ENCODE data around the gene SNX10. TPM values are rescaled to one million over a fixed set of nuclear protein-coding genes. Genes with fewer than 3 reads are reported as not detected.

SNX10 gene
- total and polyA plus RNA-seq, 2 experiments from 2014 or later, result 0.60 to 1.5 TPM

DNA sequence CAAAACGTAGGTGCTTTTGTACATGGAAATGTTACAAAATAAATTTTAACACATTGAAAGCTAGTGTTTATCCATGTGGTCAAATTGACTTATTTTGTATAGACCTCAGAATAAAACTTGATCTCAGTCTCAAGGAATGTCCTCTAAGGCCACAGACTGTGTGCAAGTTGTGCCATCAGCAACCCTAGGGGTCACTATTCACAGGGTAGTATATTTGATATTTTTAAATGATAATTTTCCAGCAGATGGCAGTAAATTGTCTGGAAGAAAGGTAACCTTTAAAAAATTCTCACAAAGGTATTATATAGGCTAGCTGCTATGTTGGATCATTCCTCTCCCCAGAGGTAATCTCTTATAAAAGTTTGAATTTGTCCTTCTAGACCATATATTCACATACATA lies 12.9 kb upstream of the SNX10 start:
- TF ChIP-seq EZH2 (IDR thresholded peaks at IDR 0.05; ENCODE audit: insufficient read depth, poor library complexity, severe bottlenecking) (no peak), EZH2phosphoT487 (IDR thresholded peaks at IDR 0.05; ENCODE audit: insufficient read depth, low read depth) (no peak)
- no peaks in the 10 kb centered on the region for H3K9me2 ChIP-seq (ENCODE audit: insufficient read depth)
- peaks cover 6% of the 10 kb centered on the region; the same call in 1 of the 2 replicates for H3K4me1 ChIP-seq (ENCODE audit: insufficient read depth)
- DNase-seq, result peak; percentile 52
- in situ Hi-C loops (cut with MboI), result no loop called here
- H3K79me2 ChIP-seq (ENCODE audit: insufficient read depth), result no peaks in the 10 kb centered on the region
- H3K27me3 ChIP-seq (replicated peaks; ENCODE audit: insufficient read depth), result no peaks in the 10 kb centered on the region
- H2AFZ ChIP-seq, result peak overlapping the region; percentile 87
- H3K9me3 ChIP-seq (ENCODE audit: low read depth), result no peaks in the 10 kb centered on the region
- no peak overlapping the region for H3K27ac ChIP-seq
- H3K9ac ChIP-seq, result 0 out of 2 replicates have a peak overlapping the region, but pooled peaks have one; percentile 44
- H3F3A ChIP-seq (ENCODE audit: insufficient read depth), result peaks cover 5% of the 10 kb centered on the region; the same call in 1 of the 2 replicates
- WGBS, 2 experiments (ENCODE audit: low coverage in 1 of 2, low lambda C conversion rate in 2 of 2, missing lambda C conversion rate in 2 of 2), result 3 to 8% methylated on average over 1 of the region's 1 CpG
- H4K20me1 ChIP-seq (ENCODE audit: insufficient read depth), result no peaks in the 10 kb centered on the region
- H3K36me3 ChIP-seq (ENCODE audit: low read depth), result no peaks in the 10 kb centered on the region
- H3K4me2 ChIP-seq (ENCODE audit: unreplicated experiment), result peak overlapping the region; percentile 84
- peak overlapping the region; percentile 70 for H3K4me3 ChIP-seq

DNA sequence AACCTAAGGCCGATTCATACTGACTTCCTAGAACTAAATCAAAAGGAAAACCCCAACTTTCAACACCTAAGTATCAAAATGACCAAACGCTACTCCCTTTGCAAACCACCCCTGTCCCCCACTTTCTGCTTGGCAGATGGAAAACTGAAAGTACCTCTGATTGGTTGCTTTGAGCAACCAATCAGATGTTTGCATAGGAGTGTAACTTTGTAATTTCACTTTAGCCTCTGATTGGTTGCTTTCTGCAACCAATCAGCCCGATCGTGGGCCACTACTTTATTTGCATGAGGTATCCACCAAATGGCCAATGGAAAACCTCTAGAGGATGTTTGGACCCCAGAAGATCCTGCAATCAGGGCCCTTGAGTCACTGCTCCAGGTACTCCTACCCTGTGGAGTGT lies 12.3 kb upstream of the SNX10 start:
- H3K4me2 ChIP-seq (ENCODE audit: unreplicated experiment), result no peak overlapping the region
- H3K9me3 ChIP-seq (ENCODE audit: low read depth), result no peaks in the 10 kb centered on the region
- no peaks in the 10 kb centered on the region for H3K9me2 ChIP-seq (ENCODE audit: insufficient read depth)
- no peak overlapping the region for H2AFZ ChIP-seq
- peaks cover 5% of the 10 kb centered on the region; the same call in 1 of the 2 replicates for H3F3A ChIP-seq (ENCODE audit: insufficient read depth)
- 79 to 80% methylated on average over 4 of the region's 4 CpGs for WGBS, 2 experiments (ENCODE audit: low coverage in 1 of 2, low lambda C conversion rate in 2 of 2, missing lambda C conversion rate in 2 of 2)
- H3K27ac ChIP-seq, result no peak overlapping the region
- H3K27me3 ChIP-seq (replicated peaks; ENCODE audit: insufficient read depth), result no peaks in the 10 kb centered on the region
- in situ Hi-C loops (cut with MboI), result no loop called here
- no peak overlapping the region for H3K4me3 ChIP-seq
- H3K36me3 ChIP-seq (ENCODE audit: low read depth), result no peaks in the 10 kb centered on the region
- TF ChIP-seq EZH2phosphoT487 (IDR thresholded peaks at IDR 0.05; ENCODE audit: insufficient read depth, low read depth) (no peak), EZH2 (IDR thresholded peaks at IDR 0.05; ENCODE audit: insufficient read depth, poor library complexity, severe bottlenecking) (no peak)
- no peaks in the 10 kb centered on the region for H4K20me1 ChIP-seq (ENCODE audit: insufficient read depth)
- peak; percentile 12 for DNase-seq
- H3K4me1 ChIP-seq (ENCODE audit: insufficient read depth), result peaks cover 6% of the 10 kb centered on the region; the same call in 1 of the 2 replicates
- no peaks in the 10 kb centered on the region for H3K79me2 ChIP-seq (ENCODE audit: insufficient read depth)
- no peak overlapping the region for H3K9ac ChIP-seq

GRCh38 chr7:26280097-26280496 lies 11.6 kb upstream of the SNX10 start:
- H3K4me3 ChIP-seq, result no peak overlapping the region
- H3K9me3 ChIP-seq (ENCODE audit: low read depth), result no peaks in the 10 kb centered on the region
- no peak for TF ChIP-seq EZH2phosphoT487 (IDR thresholded peaks at IDR 0.05; ENCODE audit: insufficient read depth, low read depth)
- no peak for TF ChIP-seq EZH2 (IDR thresholded peaks at IDR 0.05; ENCODE audit: insufficient read depth, poor library complexity, severe bottlenecking)
- H2AFZ ChIP-seq, result no peak overlapping the region
- no peak overlapping the region for H3K9ac ChIP-seq
- peaks cover 5% of the 10 kb centered on the region; the same call in 1 of the 2 replicates for H3F3A ChIP-seq (ENCODE audit: insufficient read depth)
- H3K36me3 ChIP-seq (ENCODE audit: low read depth), result no peaks in the 10 kb centered on the region
- H3K4me1 ChIP-seq (ENCODE audit: insufficient read depth), result peaks cover 6% of the 10 kb centered on the region; the same call in 1 of the 2 replicates
- in situ Hi-C loops (cut with MboI), result no loop called here
- no peak for DNase-seq
- no peaks in the 10 kb centered on the region for H3K9me2 ChIP-seq (ENCODE audit: insufficient read depth)
- no peak overlapping the region for H3K4me2 ChIP-seq (ENCODE audit: unreplicated experiment)
- no peaks in the 10 kb centered on the region for H3K27me3 ChIP-seq (replicated peaks; ENCODE audit: insufficient read depth)
- H3K79me2 ChIP-seq (ENCODE audit: insufficient read depth), result no peaks in the 10 kb centered on the region
- H3K27ac ChIP-seq, result no peak overlapping the region
- no peaks in the 10 kb centered on the region for H4K20me1 ChIP-seq (ENCODE audit: insufficient read depth)

DNA sequence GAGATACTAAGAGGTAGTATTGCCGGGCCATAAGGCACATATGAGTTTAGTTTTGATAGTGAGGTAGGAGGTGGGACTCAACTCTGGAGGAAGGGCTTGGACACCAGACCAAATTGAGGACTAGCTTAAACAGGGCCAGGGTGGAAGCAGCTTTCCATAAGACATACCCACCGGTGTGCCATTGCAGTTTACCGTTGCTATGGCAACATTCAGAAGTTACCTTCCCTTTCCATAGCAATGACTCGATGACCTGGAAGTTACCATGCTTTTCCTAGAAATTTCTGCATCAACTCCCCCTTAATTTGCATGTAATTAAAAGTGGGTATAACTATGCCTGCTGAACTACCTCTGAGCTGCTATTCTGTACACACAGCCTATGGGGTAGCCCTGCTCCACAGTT lies 10.9 kb upstream of the SNX10 start:
- no peak overlapping the region for H3K4me2 ChIP-seq (ENCODE audit: unreplicated experiment)
- H3K9me2 ChIP-seq (ENCODE audit: insufficient read depth), result no peaks in the 10 kb centered on the region
- no peak overlapping the region for H3K27ac ChIP-seq
- peaks cover 5% of the 10 kb centered on the region; the same call in 1 of the 2 replicates for H3F3A ChIP-seq (ENCODE audit: insufficient read depth)
- no peak for DNase-seq
- no peaks in the 10 kb centered on the region for H3K27me3 ChIP-seq (replicated peaks; ENCODE audit: insufficient read depth)
- H3K9ac ChIP-seq, result no peak overlapping the region
- H4K20me1 ChIP-seq (ENCODE audit: insufficient read depth), result no peaks in the 10 kb centered on the region
- WGBS, 2 experiments (ENCODE audit: low coverage in 1 of 2, low lambda C conversion rate in 2 of 2, missing lambda C conversion rate in 2 of 2), result 68 to 76% methylated on average over 4 of the region's 4 CpGs
- H3K9me3 ChIP-seq (ENCODE audit: low read depth), result no peaks in the 10 kb centered on the region
- H2AFZ ChIP-seq, result no peak overlapping the region
- TF ChIP-seq EZH2phosphoT487 (IDR thresholded peaks at IDR 0.05; ENCODE audit: insufficient read depth, low read depth) (no peak), EZH2 (IDR thresholded peaks at IDR 0.05; ENCODE audit: insufficient read depth, poor library complexity, severe bottlenecking) (no peak)
- no peaks in the 10 kb centered on the region for H3K79me2 ChIP-seq (ENCODE audit: insufficient read depth)
- peaks cover 6% of the 10 kb centered on the region; the same call in 1 of the 2 replicates for H3K4me1 ChIP-seq (ENCODE audit: insufficient read depth)
- in situ Hi-C loops (cut with MboI), result no loop called here
- no peak overlapping the region for H3K4me3 ChIP-seq
- H3K36me3 ChIP-seq (ENCODE audit: low read depth), result no peaks in the 10 kb centered on the region

DNA sequence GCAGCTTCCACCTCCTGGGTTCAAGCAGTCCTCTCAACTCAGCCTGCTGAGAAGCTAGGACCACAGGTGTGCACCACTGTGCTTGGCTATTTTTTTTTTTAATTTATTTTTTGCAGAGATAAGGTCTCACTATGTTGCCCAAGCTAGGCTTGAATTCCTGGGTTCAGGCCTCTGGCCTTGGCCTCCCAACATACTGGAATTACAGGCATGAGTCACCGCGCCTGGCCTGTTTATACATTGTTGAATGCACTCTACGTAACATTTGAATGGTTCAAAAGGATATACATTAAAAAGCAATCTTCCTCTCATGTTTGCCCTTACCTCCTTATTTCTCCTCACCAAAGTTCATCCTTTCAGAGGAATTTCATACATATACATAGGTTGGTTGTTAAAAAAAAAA lies 7.2 kb upstream of the SNX10 start:
- in situ Hi-C loops (cut with MboI), result no loop called here
- no peaks in the 10 kb centered on the region for H3K9me3 ChIP-seq (ENCODE audit: low read depth)
- no peak for DNase-seq
- no peak overlapping the region for H3K4me3 ChIP-seq
- no peak overlapping the region for H3K9ac ChIP-seq
- no peaks in the 10 kb centered on the region for H3F3A ChIP-seq (ENCODE audit: insufficient read depth)
- H3K27me3 ChIP-seq (replicated peaks; ENCODE audit: insufficient read depth), result no peaks in the 10 kb centered on the region
- no peaks in the 10 kb centered on the region for H3K36me3 ChIP-seq (ENCODE audit: low read depth)
- no peak overlapping the region for H3K4me2 ChIP-seq (ENCODE audit: unreplicated experiment)
- no peaks in the 10 kb centered on the region for H4K20me1 ChIP-seq (ENCODE audit: insufficient read depth)
- no peak overlapping the region for H3K27ac ChIP-seq
- no peaks in the 10 kb centered on the region for H3K4me1 ChIP-seq (ENCODE audit: insufficient read depth)
- no peaks in the 10 kb centered on the region for H3K79me2 ChIP-seq (ENCODE audit: insufficient read depth)
- no peak overlapping the region for H2AFZ ChIP-seq
- TF ChIP-seq EZH2phosphoT487 (IDR thresholded peaks at IDR 0.05; ENCODE audit: insufficient read depth, low read depth), result no peak
- H3K9me2 ChIP-seq (ENCODE audit: insufficient read depth), result no peaks in the 10 kb centered on the region
- WGBS, 2 experiments (ENCODE audit: low coverage in 1 of 2, low lambda C conversion rate in 2 of 2, missing lambda C conversion rate in 2 of 2), result 94 to 97% methylated on average over 3 of the region's 3 CpGs

All from GM23248 (cell line).